Gastroesophageal sphincter (tissue), 3 donors: Measurements from ENCODE around the gene EEF1A2.

Experiments used
- CTCF ChIP-seq, 4 experiments: fragments of 200-600 bp in 2 of 4; fragments of 450-650 bp in 2 of 4; sonication (generic) in 1 of 4; IDR thresholded peaks; one replicate each; pipeline ENCODE4 v1.5.1; 2017 to 2019; ENCODE audit warnings: antibody characterized with exemption in 4 of 4, mild to moderate bottlenecking in 2 of 4, moderate library complexity in 2 of 4
- EP300 ChIP-seq: sonication (generic); formaldehyde crosslinking; IDR thresholded peaks from one replicate; pipeline ENCODE4 v1.6.1; 2017; ENCODE audit warnings: antibody characterized with exemption, mild to moderate bottlenecking
- POLR2A ChIP-seq, 2 donors: fragments of 450-650 bp; IDR thresholded peaks; one replicate each; pipeline ENCODE4 v1.6.1; 2017; ENCODE audit warnings: antibody characterized with exemption in 2 of 2, mild to moderate bottlenecking in 2 of 2, moderate library complexity in 1 of 2
- POLR2AphosphoS5 ChIP-seq: sonication (generic); formaldehyde crosslinking; IDR thresholded peaks from one replicate; pipeline ENCODE4 v1.6.1; 2017; ENCODE audit warnings: antibody characterized with exemption

GRCh38 chr20:63440366-63440955 is 58.4 kb downstream of the EEF1A2 start:
- no peak for TF ChIP-seq POLR2A (IDR thresholded peaks at IDR 0.05)
- TF ChIP-seq CTCF (IDR thresholded peaks at IDR 0.05): no peak
- no peak for TF ChIP-seq EP300
- no peak for TF ChIP-seq POLR2AphosphoS5
